ENCODE measurements around the gene C2CD4D. TPM values are rescaled to one million over a fixed set of nuclear protein-coding genes. Genes with fewer than 3 reads are reported as not detected.

Gene C2CD4D
- total RNA-seq, 1 experiment from 2014 or later = 0.94 TPM

DNA sequence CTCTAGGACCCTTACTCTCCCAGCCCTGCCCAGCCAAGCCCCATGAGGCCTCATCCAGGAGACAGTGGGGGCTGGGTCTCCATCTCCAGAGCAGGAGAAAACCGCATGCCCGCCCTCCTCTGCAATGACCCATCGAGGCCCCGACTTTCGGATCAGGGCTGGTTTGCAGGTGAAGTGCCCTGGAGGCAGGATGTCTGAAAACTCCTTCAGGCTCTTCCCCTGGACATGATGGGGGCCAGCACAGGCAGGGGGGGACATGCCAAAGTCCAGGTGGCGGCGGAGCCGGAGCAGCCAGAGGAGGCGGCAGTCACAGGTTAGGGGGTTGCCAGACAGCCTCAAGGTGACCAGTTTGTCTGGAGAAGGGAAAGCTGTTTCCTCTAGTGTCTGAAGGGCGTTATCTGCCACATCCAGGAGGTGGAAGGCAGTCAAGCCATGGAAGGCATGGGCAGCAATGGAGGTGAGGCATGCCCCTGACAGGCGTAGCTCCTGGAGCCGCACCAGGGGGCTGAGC is 38.3 kb downstream of the C2CD4D start:
- TF ChIP-seq ELF4 (CRISPR knock-in tag; IDR thresholded peaks at IDR 0.05; ENCODE audit: low read depth) = no peak
- no peak for TF ChIP-seq TCF7 (CRISPR knock-in tag; IDR thresholded peaks at IDR 0.05; ENCODE audit: low read depth)
- no peak for TF ChIP-seq TEAD1 (CRISPR knock-in tag; IDR thresholded peaks at IDR 0.05)
- TF ChIP-seq KAT7 (CRISPR knock-in tag; IDR thresholded peaks at IDR 0.05; ENCODE audit: borderline replicate concordance) = no peak
- no peak for TF ChIP-seq ZNF263 (CRISPR knock-in tag; IDR thresholded peaks at IDR 0.05; ENCODE audit: low read depth)
- TF ChIP-seq, protein P1, sequence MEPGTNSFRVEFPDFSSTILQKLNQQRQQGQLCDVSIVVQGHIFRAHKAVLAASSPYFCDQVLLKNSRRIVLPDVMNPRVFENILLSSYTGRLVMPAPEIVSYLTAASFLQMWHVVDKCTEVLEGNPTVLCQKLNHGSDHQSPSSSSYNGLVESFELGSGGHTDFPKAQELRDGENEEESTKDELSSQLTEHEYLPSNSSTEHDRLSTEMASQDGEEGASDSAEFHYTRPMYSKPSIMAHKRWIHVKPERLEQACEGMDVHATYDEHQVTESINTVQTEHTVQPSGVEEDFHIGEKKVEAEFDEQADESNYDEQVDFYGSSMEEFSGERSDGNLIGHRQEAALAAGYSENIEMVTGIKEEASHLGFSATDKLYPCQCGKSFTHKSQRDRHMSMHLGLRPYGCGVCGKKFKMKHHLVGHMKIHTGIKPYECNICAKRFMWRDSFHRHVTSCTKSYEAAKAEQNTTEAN (CRISPR knock-in tag; IDR thresholded peaks at IDR 0.05) = no peak
- TF ChIP-seq ZNF396 (CRISPR knock-in tag; IDR thresholded peaks at IDR 0.05; ENCODE audit: borderline replicate concordance) = no peak
- TF ChIP-seq FOXK1 (CRISPR knock-in tag; IDR thresholded peaks at IDR 0.05) = no peak
- no peak for TF ChIP-seq MXD4 (CRISPR knock-in tag; IDR thresholded peaks at IDR 0.05; ENCODE audit: borderline replicate concordance)
- no peak for TF ChIP-seq GTF2I (CRISPR knock-in tag; conservative IDR thresholded peaks at IDR 0.05)
- no peak for TF ChIP-seq JAZF1 (CRISPR knock-in tag; IDR thresholded peaks at IDR 0.05)
- TF ChIP-seq, protein P2, sequence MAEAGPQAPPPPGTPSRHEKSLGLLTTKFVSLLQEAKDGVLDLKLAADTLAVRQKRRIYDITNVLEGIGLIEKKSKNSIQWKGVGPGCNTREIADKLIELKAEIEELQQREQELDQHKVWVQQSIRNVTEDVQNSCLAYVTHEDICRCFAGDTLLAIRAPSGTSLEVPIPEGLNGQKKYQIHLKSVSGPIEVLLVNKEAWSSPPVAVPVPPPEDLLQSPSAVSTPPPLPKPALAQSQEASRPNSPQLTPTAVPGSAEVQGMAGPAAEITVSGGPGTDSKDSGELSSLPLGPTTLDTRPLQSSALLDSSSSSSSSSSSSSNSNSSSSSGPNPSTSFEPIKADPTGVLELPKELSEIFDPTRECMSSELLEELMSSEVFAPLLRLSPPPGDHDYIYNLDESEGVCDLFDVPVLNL (CRISPR knock-in tag; IDR thresholded peaks at IDR 0.05; ENCODE audit: borderline replicate concordance, low read depth) = no peak
- TF ChIP-seq, protein P3, sequence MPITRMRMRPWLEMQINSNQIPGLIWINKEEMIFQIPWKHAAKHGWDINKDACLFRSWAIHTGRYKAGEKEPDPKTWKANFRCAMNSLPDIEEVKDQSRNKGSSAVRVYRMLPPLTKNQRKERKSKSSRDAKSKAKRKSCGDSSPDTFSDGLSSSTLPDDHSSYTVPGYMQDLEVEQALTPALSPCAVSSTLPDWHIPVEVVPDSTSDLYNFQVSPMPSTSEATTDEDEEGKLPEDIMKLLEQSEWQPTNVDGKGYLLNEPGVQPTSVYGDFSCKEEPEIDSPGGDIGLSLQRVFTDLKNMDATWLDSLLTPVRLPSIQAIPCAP (CRISPR knock-in tag; IDR thresholded peaks at IDR 0.05) = no peak
- no peak for TF ChIP-seq ZNF232 (CRISPR knock-in tag; IDR thresholded peaks at IDR 0.05)
- TF ChIP-seq, protein P4, sequence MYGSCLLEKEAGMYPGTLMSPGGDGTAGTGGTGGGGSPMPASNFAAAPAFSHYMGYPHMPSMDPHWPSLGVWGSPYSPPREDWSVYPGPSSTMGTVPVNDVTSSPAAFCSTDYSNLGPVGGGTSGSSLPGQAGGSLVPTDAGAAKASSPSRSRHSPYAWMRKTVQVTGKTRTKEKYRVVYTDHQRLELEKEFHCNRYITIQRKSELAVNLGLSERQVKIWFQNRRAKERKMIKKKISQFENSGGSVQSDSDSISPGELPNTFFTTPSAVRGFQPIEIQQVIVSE (CRISPR knock-in tag; IDR thresholded peaks at IDR 0.05; ENCODE audit: borderline replicate concordance) = no peak
- POLR2A ChIA-PET = no interaction called here
- Mint-ChIP-seq H3K9me3 (no peaks in the 10 kb centered on the region), H3K4me3 (no peak overlapping the region), H3K4me1 (peaks cover 14% of the 10 kb centered on the region), H3K36me3 (no peaks in the 10 kb centered on the region), H3K27me3 (ENCODE audit: low read depth) (peaks cover 6% of the 10 kb centered on the region), H3K27ac (no peak overlapping the region)
- ATAC-seq (no peak), DNase-seq (ENCODE audit: low spot score) (no peak)
- CTCF ChIA-PET = interaction anchor here (1.0 to 1.5 kb wide), 2 partner anchors 9 to 233 kb away, joined by 3 read pairs; no protein-coding TSS in a partner anchor

DNA sequence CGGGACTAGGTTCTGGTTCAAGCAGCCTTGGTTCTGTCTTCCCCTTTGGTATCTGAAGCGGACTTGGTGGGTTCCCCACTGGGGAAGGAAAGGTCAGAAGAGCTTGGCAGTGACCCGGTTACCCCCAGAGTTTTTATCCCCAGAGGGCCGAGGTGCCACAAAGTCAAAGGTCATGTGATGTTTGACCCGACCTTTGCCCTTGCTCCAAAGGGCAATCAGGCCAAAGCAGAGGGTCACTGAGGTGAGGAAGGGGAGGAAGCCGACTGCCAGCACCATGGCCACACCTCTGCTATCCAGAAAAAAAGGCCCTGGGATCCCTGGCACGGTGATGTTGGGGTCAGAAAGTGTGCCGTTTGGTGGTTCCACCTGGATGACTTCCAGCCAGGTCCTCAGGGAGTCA is 38.8 kb downstream of the C2CD4D start:
- no peak for DNase-seq (ENCODE audit: low spot score)
- TF ChIP-seq, protein P5, sequence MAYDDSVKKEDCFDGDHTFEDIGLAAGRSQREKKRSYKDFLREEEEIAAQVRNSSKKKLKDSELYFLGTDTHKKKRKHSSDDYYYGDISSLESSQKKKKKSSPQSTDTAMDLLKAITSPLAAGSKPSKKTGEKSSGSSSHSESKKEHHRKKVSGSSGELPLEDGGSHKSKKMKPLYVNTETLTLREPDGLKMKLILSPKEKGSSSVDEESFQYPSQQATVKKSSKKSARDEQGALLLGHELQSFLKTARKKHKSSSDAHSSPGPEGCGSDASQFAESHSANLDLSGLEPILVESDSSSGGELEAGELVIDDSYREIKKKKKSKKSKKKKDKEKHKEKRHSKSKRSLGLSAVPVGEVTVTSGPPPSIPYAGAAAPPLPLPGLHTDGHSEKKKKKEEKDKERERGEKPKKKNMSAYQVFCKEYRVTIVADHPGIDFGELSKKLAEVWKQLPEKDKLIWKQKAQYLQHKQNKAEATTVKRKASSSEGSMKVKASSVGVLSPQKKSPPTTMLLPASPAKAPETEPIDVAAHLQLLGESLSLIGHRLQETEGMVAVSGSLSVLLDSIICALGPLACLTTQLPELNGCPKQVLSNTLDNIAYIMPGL (CRISPR knock-in tag; IDR thresholded peaks at IDR 0.05) = no peak
- TF ChIP-seq, protein P6, sequence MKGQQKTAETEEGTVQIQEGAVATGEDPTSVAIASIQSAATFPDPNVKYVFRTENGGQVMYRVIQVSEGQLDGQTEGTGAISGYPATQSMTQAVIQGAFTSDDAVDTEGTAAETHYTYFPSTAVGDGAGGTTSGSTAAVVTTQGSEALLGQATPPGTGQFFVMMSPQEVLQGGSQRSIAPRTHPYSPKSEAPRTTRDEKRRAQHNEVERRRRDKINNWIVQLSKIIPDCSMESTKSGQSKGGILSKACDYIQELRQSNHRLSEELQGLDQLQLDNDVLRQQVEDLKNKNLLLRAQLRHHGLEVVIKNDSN (CRISPR knock-in tag; IDR thresholded peaks at IDR 0.05) = no peak
- TF ChIP-seq, protein P7, sequence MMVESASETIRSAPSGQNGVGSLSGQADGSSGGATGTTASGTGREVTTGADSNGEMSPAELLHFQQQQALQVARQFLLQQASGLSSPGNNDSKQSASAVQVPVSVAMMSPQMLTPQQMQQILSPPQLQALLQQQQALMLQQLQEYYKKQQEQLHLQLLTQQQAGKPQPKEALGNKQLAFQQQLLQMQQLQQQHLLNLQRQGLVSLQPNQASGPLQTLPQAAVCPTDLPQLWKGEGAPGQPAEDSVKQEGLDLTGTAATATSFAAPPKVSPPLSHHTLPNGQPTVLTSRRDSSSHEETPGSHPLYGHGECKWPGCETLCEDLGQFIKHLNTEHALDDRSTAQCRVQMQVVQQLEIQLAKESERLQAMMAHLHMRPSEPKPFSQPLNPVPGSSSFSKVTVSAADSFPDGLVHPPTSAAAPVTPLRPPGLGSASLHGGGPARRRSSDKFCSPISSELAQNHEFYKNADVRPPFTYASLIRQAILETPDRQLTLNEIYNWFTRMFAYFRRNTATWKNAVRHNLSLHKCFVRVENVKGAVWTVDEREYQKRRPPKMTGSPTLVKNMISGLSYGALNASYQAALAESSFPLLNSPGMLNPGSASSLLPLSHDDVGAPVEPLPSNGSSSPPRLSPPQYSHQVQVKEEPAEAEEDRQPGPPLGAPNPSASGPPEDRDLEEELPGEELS (CRISPR knock-in tag; IDR thresholded peaks at IDR 0.05) = no peak
- TF ChIP-seq, protein P1 (CRISPR knock-in tag; IDR thresholded peaks at IDR 0.05) = no peak
- TF ChIP-seq CREB1 (CRISPR knock-in tag; IDR thresholded peaks at IDR 0.05) (no peak), FOXJ3 (CRISPR knock-in tag; IDR thresholded peaks at IDR 0.05; ENCODE audit: borderline replicate concordance) (no peak), FOXK1 (CRISPR knock-in tag; IDR thresholded peaks at IDR 0.05) (no peak)
- TF ChIP-seq, protein P8, sequence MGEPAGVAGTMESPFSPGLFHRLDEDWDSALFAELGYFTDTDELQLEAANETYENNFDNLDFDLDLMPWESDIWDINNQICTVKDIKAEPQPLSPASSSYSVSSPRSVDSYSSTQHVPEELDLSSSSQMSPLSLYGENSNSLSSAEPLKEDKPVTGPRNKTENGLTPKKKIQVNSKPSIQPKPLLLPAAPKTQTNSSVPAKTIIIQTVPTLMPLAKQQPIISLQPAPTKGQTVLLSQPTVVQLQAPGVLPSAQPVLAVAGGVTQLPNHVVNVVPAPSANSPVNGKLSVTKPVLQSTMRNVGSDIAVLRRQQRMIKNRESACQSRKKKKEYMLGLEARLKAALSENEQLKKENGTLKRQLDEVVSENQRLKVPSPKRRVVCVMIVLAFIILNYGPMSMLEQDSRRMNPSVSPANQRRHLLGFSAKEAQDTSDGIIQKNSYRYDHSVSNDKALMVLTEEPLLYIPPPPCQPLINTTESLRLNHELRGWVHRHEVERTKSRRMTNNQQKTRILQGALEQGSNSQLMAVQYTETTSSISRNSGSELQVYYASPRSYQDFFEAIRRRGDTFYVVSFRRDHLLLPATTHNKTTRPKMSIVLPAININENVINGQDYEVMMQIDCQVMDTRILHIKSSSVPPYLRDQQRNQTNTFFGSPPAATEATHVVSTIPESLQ (CRISPR knock-in tag; IDR thresholded peaks at IDR 0.05) = no peak
- no peak for ATAC-seq
- POLR2A ChIA-PET = no interaction called here
- Mint-ChIP-seq H3K4me1 (peaks cover 14% of the 10 kb centered on the region), H3K4me3 (no peak overlapping the region), H3K36me3 (no peaks in the 10 kb centered on the region), H3K9me3 (no peaks in the 10 kb centered on the region), H3K27ac (no peak overlapping the region), H3K27me3 (ENCODE audit: low read depth) (peaks cover 6% of the 10 kb centered on the region)
- CTCF ChIA-PET = interaction anchor here (1.0 kb wide), 1 partner anchor 10 kb away, joined by 3 read pairs; no protein-coding TSS in a partner anchor

All from WTC11 (cell line).